ENCODE results near the gene ARHGAP22. TPM values are rescaled to one million over a fixed set of nuclear protein-coding genes. Genes with fewer than 3 reads are reported as not detected.

Gene ARHGAP22
- total RNA-seq, 1 donor = 45.6 TPM

DNA sequence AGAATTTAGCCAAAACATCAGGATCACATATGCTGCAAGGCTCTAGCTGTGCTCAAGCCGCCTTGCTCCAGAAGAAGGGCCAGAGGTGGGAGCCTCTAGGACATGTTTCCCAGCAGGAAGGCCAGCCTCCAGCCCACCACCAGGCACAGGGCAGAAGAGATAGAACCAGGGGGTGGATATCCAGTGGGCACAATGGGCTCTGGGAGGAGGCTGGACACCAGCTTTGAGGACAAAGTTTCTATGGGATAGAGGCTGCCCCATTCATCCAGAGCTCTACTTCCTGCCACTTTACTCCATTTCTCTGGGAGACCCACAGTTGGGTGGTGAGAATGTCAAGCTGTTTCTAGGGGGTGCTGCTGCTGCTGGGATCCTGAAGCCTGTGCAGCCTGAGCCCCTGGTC, 77.1 kb downstream of the ARHGAP22 start:
- Histone ChIP-seq H3K4me1 (ENCODE audit: insufficient read depth, low read length) (peaks cover 31% of the 10 kb centered on the region), H3K4me2 (ENCODE audit: insufficient read depth, low read length) (peak overlapping the region; percentile 84), H3K9me3 (ENCODE audit: low read depth, low read length) (no peaks in the 10 kb centered on the region), H3K4me3 (ENCODE audit: insufficient read depth, low read length) (no peak overlapping the region), H3K27ac (ENCODE audit: low read depth, low read length) (no peak overlapping the region), H3K36me3 (ENCODE audit: insufficient read depth, low read length) (peaks cover 6% of the 10 kb centered on the region), H3K79me2 (ENCODE audit: insufficient read depth, low read length) (peaks cover 70% of the 10 kb centered on the region), H3K27me3 (ENCODE audit: insufficient read depth, low read length) (no peaks in the 10 kb centered on the region), H4K20me1 (ENCODE audit: insufficient read depth, low read length) (peaks cover 3% of the 10 kb centered on the region), H2AFZ (ENCODE audit: low read length) (no peak overlapping the region)
- TF ChIP-seq, protein P1, sequence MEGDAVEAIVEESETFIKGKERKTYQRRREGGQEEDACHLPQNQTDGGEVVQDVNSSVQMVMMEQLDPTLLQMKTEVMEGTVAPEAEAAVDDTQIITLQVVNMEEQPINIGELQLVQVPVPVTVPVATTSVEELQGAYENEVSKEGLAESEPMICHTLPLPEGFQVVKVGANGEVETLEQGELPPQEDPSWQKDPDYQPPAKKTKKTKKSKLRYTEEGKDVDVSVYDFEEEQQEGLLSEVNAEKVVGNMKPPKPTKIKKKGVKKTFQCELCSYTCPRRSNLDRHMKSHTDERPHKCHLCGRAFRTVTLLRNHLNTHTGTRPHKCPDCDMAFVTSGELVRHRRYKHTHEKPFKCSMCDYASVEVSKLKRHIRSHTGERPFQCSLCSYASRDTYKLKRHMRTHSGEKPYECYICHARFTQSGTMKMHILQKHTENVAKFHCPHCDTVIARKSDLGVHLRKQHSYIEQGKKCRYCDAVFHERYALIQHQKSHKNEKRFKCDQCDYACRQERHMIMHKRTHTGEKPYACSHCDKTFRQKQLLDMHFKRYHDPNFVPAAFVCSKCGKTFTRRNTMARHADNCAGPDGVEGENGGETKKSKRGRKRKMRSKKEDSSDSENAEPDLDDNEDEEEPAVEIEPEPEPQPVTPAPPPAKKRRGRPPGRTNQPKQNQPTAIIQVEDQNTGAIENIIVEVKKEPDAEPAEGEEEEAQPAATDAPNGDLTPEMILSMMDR (IDR thresholded peaks at IDR 0.05; ENCODE audit: extremely low read depth, low read depth, low read length) = no peak
- no peak for DNase-seq (ENCODE audit: insufficient read length, low spot score, missing footprints)

GRCh38 chr10:48526846-48527505, 77.9 kb downstream of the ARHGAP22 start:
- Histone ChIP-seq H3K36me3 (ENCODE audit: insufficient read depth, low read length) (peaks cover 8% of the 10 kb centered on the region), H4K20me1 (ENCODE audit: insufficient read depth, low read length) (peaks cover 10% of the 10 kb centered on the region), H3K27me3 (ENCODE audit: insufficient read depth, low read length) (no peaks in the 10 kb centered on the region), H3K4me2 (ENCODE audit: insufficient read depth, low read length) (peak overlapping the region; percentile 84), H3K4me3 (ENCODE audit: insufficient read depth, low read length) (peak overlapping the region; percentile 59), H2AFZ (ENCODE audit: low read length) (peak overlapping the region; percentile 60), H3K27ac (ENCODE audit: low read depth, low read length) (peak overlapping the region; percentile 87), H3K79me2 (ENCODE audit: insufficient read depth, low read length) (peaks cover 75% of the 10 kb centered on the region), H3K9me3 (ENCODE audit: low read depth, low read length) (no peaks in the 10 kb centered on the region), H3K4me1 (ENCODE audit: insufficient read depth, low read length) (peaks cover 39% of the 10 kb centered on the region)
- TF ChIP-seq, protein P1 (IDR thresholded peaks at IDR 0.05; ENCODE audit: extremely low read depth, low read depth, low read length) = no peak
- no peak for DNase-seq (ENCODE audit: insufficient read length, low spot score, missing footprints)

DNA sequence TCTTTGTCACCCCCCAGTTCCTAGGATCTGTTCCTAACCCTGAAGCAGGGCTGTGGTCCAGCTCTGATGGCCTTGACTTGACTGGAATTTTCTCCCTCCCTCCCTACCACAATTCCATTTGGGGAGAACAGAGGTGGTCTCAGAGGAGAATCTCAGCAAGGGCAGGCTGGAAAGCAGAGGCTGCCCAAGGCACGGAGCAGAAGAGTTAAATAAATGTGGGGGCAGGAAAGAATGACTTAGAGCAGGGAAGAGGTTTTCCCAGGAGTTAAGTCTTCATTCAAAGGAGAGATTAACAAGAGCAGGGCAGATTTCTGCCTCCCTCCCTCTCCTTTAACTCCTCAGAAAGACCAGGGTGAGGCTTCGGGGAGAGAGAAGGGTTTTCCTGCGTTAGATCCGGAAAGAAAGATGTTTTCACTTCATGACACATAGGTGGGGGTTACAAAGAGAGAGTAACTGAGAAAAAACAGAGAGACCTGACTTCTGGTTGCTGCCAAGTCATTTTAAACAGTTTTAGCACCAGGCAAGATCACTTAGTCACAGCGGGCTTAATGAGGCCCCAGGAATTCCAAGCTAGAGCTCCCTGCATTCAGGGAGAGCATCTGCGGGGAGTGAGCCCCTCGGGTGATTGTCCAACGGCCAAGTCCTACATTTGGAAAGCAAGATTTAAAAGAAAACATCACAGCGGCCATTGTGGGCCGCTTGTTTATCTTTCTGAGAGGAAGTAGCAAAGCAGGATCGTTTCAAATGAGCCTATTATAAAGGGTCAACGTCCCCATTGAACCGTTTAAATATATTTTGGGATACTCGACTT, 78.7 kb downstream of the ARHGAP22 start:
- Histone ChIP-seq H3K36me3 (ENCODE audit: insufficient read depth, low read length) (peaks cover 8% of the 10 kb centered on the region), H3K9me3 (ENCODE audit: low read depth, low read length) (no peaks in the 10 kb centered on the region), H4K20me1 (ENCODE audit: insufficient read depth, low read length) (peaks cover 16% of the 10 kb centered on the region), H3K27me3 (ENCODE audit: insufficient read depth, low read length) (no peaks in the 10 kb centered on the region), H2AFZ (ENCODE audit: low read length) (peak overlapping the region; percentile 60), H3K4me3 (ENCODE audit: insufficient read depth, low read length) (peak overlapping the region; percentile 59), H3K79me2 (ENCODE audit: insufficient read depth, low read length) (peaks cover 74% of the 10 kb centered on the region), H3K4me2 (ENCODE audit: insufficient read depth, low read length) (peak overlapping the region; percentile 84), H3K4me1 (ENCODE audit: insufficient read depth, low read length) (peaks cover 45% of the 10 kb centered on the region), H3K27ac (ENCODE audit: low read depth, low read length) (peak overlapping the region; percentile 87)
- peak; percentile 96 for DNase-seq (ENCODE audit: insufficient read length, low spot score, missing footprints)
- TF ChIP-seq, protein P1 (IDR thresholded peaks at IDR 0.05; ENCODE audit: extremely low read depth, low read depth, low read length) = no peak

DNA sequence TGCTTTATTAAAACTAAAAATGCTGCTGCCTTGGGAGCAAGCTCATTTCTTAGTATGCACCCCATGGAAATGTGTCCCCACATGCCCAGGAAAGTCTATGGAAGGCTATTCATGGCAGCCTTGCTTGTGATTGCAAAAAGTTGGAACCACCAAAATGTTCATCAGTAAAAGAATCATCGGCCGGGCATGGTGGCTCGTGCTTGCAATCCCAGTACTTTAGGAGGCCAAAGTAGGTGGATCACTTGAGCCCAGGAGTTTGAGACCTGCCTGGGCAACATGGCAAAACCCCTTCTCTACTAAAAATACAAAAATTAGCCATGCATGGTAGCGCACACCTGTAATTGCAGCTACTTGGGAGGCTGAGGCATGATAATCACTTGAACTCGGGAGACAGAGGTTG, 79.8 kb downstream of the ARHGAP22 start:
- H3K4me1 ChIP-seq (ENCODE audit: insufficient read depth, low read length) = peaks cover 45% of the 10 kb centered on the region
- H4K20me1 ChIP-seq (ENCODE audit: insufficient read depth, low read length) = peaks cover 20% of the 10 kb centered on the region
- no peaks in the 10 kb centered on the region for H3K9me3 ChIP-seq (ENCODE audit: low read depth, low read length)
- H3K36me3 ChIP-seq (ENCODE audit: insufficient read depth, low read length) = peaks cover 13% of the 10 kb centered on the region
- DNase-seq (ENCODE audit: insufficient read length, low spot score, missing footprints) = no peak
- TF ChIP-seq, protein P1 (IDR thresholded peaks at IDR 0.05; ENCODE audit: extremely low read depth, low read depth, low read length) = no peak
- H3K27me3 ChIP-seq (ENCODE audit: insufficient read depth, low read length) = no peaks in the 10 kb centered on the region
- peaks cover 76% of the 10 kb centered on the region for H3K79me2 ChIP-seq (ENCODE audit: insufficient read depth, low read length)
- H2AFZ ChIP-seq (ENCODE audit: low read length) = no peak overlapping the region
- H3K4me3 ChIP-seq (ENCODE audit: insufficient read depth, low read length) = no peak overlapping the region
- no peak overlapping the region for H3K27ac ChIP-seq (ENCODE audit: low read depth, low read length)
- no peak overlapping the region for H3K4me2 ChIP-seq (ENCODE audit: insufficient read depth, low read length)
